ENCODE data around the gene RREB1.

RREB1 gene

DNA sequence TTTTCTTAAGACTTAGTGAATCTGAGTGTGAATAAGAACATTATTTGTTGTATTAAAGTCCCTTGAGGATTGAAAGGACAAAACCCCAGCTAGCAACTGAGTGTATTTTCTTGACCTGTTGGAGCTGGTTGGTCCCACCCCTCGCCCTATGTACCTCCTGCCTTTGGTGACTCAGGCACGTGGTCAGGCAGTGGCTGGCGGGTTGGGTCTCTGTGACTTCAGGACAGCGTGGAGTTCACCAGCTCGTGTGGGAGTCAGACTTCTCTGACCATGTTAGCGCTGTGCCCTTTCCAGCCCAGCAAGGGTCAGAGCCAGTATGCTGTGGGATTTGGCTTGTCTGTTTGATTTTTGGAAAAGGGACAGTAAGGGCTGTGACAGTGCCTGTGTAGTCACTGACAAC lies 111.5 kb downstream of the RREB1 start:
- peak; percentile 50 for DNase-seq (ENCODE audit: low read depth, low spot score)

DNA sequence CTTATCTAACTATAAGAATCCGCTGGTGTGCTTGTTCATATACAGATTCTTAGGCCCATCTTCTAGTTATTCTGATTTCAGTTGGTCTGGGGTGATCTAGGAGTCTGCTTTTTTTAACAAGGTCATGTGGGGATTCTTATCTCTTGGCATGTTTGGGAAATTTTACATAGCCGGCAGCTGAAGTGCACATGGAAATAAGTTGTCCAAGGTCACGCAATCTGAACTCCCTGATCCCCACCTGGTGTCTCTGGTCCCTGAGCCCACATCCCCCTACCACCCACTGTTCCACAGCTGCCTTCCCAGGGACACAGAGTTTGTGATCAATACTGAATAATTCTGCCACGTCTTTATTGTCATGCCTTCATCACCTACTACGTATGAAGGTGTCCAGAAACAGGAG lies 114.4 kb downstream of the RREB1 start:
- DNase-seq (ENCODE audit: low read depth, low spot score): no peak

- DNase-seq (ENCODE audit: low read depth, low spot score): no peak
Observed at GRCh38 chr6:7224731-7225130, 117.0 kb downstream of the RREB1 start.

DNA sequence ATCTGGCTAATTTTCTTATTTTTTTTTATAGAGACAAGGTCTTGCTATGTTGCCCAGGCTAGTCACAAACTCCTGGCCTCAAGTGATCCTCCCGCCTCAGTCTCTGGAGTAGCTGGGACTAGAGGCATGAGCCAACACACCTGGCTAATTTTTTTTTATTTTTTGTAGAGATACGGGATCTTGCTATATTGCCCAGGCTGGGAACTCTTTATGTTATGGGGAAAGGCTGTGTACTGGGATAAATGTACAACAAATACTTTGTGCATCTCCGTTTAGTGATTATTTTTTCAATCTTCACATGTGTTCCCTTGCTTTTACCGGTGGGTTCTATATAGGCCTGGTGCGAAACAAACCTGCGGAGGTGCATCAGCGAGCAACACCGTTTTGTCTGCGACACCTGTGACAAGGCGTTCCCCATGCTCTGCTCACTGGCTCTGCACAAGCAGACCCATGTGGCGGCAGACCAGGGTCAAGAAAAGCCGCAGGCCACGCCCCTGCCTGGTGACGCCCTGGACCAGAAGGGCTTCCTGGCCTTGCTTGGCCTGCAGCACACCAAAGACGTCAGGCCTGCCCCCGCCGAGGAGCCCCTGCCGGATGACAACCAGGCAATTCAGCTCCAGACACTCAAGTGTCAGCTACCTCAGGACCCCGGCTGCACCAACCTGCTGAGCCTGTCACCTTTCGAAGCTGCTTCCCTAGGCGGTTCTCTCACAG lies 121.1 kb downstream of the RREB1 start:
- no peak for DNase-seq (ENCODE audit: low read depth, low spot score)

DNA sequence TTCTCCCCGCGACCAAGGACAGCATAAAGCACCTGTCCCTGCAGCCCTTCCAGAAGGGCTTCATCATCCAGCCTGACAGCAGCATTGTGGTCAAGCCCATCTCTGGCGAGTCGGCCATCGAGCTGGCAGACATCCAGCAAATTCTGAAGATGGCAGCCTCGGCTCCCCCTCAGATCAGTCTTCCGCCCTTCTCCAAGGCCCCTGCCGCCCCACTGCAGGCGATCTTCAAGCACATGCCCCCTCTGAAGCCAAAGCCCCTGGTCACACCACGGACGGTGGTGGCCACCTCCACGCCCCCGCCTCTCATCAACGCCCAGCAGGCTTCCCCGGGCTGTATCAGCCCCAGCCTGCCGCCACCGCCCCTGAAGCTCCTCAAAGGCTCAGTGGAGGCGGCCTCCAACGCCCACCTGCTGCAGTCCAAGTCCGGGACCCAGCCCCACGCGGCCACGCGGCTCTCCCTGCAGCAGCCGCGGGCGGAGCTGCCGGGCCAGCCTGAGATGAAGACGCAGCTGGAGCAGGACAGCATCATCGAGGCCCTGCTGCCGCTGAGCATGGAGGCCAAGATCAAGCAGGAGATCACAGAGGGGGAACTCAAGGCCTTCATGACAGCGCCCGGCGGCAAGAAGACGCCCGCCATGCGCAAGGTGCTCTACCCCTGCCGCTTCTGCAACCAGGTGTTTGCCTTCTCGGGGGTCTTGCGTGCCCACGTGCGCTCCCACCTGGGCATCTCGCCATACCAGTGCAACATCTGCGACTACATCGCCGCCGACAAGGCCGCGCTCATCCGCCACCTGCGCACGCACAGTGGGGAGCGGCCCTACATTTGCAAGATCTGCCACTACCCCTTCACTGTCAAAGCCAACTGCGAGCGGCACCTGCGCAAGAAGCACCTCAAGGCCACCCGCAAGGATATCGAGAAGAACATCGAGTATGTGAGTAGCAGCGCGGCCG lies 121.9 kb downstream of the RREB1 start:
- DNase-seq (ENCODE audit: low read depth, low spot score): no peak

DNA sequence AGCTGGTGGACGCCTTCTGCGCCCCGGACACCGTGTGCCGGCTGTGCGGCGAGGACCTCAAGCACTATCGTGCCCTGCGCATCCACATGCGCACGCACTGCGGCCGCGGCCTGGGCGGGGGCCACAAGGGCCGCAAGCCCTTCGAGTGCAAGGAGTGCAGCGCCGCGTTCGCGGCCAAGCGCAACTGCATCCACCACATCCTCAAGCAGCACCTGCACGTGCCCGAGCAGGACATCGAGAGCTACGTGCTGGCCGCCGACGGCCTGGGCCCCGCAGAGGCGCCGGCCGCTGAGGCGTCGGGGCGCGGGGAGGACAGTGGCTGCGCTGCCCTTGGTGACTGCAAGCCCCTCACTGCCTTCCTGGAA lies 122.5 kb downstream of the RREB1 start:
- no peak for DNase-seq (ENCODE audit: low read depth, low spot score)

DNA sequence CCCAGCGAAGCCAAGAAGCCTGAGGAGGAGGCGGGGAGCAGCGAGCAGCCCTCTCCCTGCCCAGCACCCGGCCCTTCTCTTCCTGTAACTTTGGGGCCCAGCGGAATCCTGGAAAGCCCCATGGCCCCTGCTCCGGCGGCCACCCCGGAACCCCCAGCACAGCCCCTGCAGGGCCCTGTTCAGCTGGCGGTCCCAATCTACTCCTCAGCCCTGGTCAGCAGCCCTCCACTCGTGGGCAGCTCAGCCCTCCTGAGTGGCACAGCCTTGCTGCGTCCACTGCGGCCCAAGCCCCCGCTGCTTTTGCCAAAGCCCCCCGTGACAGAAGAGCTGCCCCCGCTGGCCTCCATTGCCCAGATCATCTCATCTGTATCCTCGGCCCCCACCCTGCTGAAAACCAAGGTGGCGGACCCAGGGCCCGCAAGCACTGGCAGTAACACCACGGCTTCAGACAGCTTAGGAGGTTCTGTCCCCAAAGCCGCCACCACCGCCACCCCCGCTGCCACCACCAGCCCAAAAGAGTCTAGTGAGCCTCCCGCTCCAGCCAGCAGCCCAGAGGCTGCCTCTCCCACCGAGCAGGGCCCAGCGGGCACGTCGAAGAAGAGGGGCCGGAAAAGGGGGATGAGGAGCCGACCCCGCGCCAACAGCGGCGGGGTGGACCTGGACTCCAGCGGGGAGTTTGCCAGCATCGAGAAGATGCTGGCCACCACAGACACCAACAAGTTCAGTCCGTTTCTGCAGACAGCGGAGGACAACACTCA lies 123.4 kb downstream of the RREB1 start:
- DNase-seq (ENCODE audit: low read depth, low spot score): no peak

- peak; percentile 21 for DNase-seq (ENCODE audit: low read depth, low spot score)
Observed at GRCh38 chr6:7232351-7232750, 124.6 kb downstream of the RREB1 start.

GRCh38 chr6:7234547-7234946 lies 126.8 kb downstream of the RREB1 start:
- DNase-seq (ENCODE audit: low read depth, low spot score): no peak

- DNase-seq (ENCODE audit: low read depth, low spot score): no peak
Observed at GRCh38 chr6:7235712-7236305, 128.0 kb downstream of the RREB1 start.

DNA sequence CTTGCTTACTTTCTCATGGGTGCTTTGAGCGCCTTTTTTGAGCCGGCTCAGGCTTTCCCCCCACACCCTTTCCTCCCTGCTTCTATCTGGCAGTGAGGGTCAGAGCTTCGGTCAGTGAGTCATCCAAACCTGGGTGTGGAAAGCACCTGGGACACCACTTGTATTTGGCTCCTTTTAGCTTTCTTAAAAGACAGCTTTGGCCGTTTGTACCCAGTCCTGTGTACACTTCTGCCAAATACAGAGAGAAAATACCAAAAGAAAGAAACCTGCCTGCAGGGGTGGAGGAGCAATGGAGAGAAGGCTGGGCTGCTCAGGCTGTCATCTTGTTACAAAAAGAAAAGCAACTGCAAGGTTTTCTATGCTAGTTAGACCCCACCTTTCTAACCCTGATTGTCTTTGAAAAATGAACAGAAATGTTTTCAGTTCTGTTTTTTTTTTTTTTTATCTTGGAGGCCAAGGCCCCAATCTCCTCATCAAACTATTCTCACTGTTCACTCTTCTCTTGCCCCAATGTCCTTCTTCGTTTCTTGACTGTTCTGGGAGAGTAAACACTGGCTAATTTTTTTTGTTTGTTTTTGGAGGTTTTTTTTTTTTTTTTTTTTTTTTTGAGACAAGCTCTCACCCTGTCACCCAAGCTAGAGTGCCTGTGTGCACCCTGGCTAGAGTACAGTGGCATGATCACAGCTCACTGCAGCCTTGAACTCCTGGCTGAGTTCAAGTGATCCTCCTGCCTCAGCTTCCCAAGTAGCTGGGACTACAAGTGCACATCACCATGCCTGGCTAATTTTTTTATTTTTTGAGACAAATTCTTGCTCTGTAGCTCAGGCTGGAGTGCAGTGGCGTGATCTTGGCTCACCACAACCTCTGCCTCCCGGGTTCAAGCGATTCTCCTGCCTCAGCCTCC lies 128.8 kb downstream of the RREB1 start:
- DNase-seq (ENCODE audit: low read depth, low spot score): no peak

- DNase-seq (ENCODE audit: low read depth, low spot score): no peak
Observed at GRCh38 chr6:7237653-7238188, 130.0 kb downstream of the RREB1 start.

- no peak for DNase-seq (ENCODE audit: low read depth, low spot score)
Observed at GRCh38 chr6:7238526-7238899, 130.8 kb downstream of the RREB1 start.

- DNase-seq (ENCODE audit: low read depth, low spot score): peak; percentile 72
Observed at GRCh38 chr6:7238900-7239589, 131.3 kb downstream of the RREB1 start.

- DNase-seq (ENCODE audit: low read depth, low spot score): no peak
Observed at GRCh38 chr6:7239590-7239948, 131.8 kb downstream of the RREB1 start.

GRCh38 chr6:7240351-7240750 lies 132.6 kb downstream of the RREB1 start:
- DNase-seq (ENCODE audit: low read depth, low spot score): no peak

- DNase-seq (ENCODE audit: low read depth, low spot score): no peak
Observed at GRCh38 chr6:7241160-7241559, 133.4 kb downstream of the RREB1 start.

- DNase-seq (ENCODE audit: low read depth, low spot score): peak; percentile 55
Observed at GRCh38 chr6:7241709-7242645, 134.2 kb downstream of the RREB1 start.

GRCh38 chr6:7242835-7243178 lies 135.0 kb downstream of the RREB1 start:
- no peak for DNase-seq (ENCODE audit: low read depth, low spot score)
